ENCODE measurements around the gene TRAPPC3. TPM values are rescaled to one million over a fixed set of nuclear protein-coding genes. Genes with fewer than 3 reads are reported as not detected.
A peak's percentile ranks its signal among the peaks of the same experiment; 100 is the strongest.

TRAPPC3 gene
- polyA plus RNA-seq, 3 donors from 2014 or later: 113 to 219 (median 129) TPM

DNA sequence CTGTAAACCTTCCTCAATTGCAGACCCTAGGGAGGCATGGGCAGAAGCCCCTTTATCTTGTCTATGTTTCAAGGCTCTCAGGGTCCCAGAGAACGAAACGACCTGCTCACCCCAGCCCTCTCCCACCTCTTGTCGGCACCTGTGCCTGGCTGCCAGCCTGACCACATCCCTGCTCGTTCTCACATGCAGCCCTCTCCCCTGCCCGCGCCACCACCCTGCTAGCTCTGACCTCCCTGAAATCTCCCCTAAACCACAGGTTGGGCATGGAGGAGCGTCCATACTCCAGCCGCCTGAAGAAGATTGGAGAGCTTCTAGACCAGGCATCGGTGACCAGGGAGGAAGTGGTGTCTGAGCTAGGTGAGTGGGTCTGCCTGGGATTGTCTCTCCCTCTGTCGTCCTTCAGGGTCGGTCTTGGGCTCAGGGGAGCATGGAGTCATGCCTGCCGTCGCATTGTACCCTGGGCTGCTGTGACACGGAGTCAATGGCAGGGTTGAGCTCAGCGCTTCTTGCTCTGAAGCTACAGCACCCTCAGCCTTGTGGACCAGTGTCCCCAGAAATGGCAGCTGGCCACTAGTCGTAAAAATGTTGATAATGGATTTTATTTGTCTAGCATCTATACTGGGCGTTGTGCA is 57.0 kb downstream of the TRAPPC3 start:
- Mint-ChIP-seq H3K4me3 (no peak overlapping the region), H3K4me1 (peaks cover 12 to 14% of the 10 kb centered on the region in 2 donors), H3K27me3 (ENCODE audit: low read depth in 3 of 3) (peaks cover 2 to 13% (median 10%) of the 10 kb centered on the region in 3 donors)

DNA sequence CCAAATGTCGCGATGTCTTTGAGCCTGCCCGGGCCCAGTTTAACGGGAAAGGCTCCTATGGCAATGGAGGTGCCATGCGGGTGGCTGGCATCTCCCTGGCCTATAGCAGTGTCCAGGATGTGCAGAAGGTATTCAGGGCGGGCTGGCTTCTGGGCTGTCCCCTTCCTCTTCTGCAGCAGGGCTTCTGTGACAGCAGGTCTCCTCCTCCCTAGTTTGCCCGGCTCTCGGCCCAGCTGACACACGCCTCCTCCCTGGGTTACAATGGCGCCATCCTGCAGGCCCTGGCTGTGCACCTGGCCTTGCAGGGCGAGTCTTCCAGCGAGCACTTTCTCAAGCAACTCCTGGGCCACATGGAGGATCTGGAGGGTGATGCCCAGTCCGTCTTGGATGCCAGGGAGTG is 57.6 kb downstream of the TRAPPC3 start:
- Mint-ChIP-seq H3K9me3 (no peaks in the 10 kb centered on the region), H3K4me3 (no peak overlapping the region), H3K27me3 (ENCODE audit: low read depth in 3 of 3) (peaks cover 2 to 14% (median 10%) of the 10 kb centered on the region in 3 donors), H3K27ac (no peak overlapping the region), H3K36me3 (no peaks in the 10 kb centered on the region), H3K4me1 (peaks cover 12 to 16% of the 10 kb centered on the region in 2 donors)
- no peak for DNase-seq

More for the DNA sequence above, 57.0 kb downstream of the TRAPPC3 start:
- peak overlapping the region in 2 of 6 donors; percentile 40 to 45 for H3K27ac Mint-ChIP-seq
- H3K9me3 Mint-ChIP-seq: no peaks in the 10 kb centered on the region
- no peak for DNase-seq
- H3K36me3 Mint-ChIP-seq: no peaks in the 10 kb centered on the region

DNA sequence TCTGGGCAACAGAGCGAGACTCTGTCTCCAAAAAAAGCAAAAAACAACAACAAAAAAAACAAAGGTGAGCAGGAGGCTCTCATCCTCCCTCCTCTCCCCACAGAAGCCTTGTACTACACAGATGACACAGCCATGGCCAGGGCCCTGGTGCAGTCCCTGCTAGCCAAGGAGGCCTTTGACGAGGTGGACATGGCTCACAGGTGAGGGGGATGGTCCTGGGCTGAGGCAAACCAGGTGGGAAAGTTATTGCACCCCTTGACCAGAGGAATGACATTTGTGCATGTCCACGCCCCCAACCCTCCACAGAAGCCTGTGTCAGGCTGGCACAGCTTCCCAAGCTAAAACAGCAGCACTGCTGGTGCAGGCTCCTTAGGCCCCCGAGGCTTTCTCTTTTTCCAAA is 58.1 kb downstream of the TRAPPC3 start:
- Mint-ChIP-seq H3K27ac (no peak overlapping the region), H3K9me3 (no peaks in the 10 kb centered on the region), H3K4me3 (no peak overlapping the region), H3K36me3 (no peaks in the 10 kb centered on the region), H3K4me1 (peaks cover 12 to 18% of the 10 kb centered on the region in 2 donors), H3K27me3 (ENCODE audit: low read depth in 3 of 3) (peaks cover 2 to 14% (median 12%) of the 10 kb centered on the region in 3 donors)
- DNase-seq: no peak

- no peaks in the 10 kb centered on the region for H3K36me3 Mint-ChIP-seq
- DNase-seq: peak in 2 of 3 donors; percentile 12 to 16
- peaks cover 12 to 18% of the 10 kb centered on the region in 2 donors for H3K4me1 Mint-ChIP-seq
- peak overlapping the region; percentile 88 to 99 (median 93) for H3K4me3 Mint-ChIP-seq
- H3K27ac Mint-ChIP-seq: peak overlapping the region; percentile 79 to 96 (median 94)
- H3K27me3 Mint-ChIP-seq (ENCODE audit: low read depth in 3 of 3): peaks cover 12 to 16% (median 14%) of the 10 kb centered on the region in 3 donors
- H3K9me3 Mint-ChIP-seq: no peaks in the 10 kb centered on the region
Observed at GRCh38 chr1:36089393-36090121, 59.7 kb downstream of the TRAPPC3 start.

- H3K4me3 Mint-ChIP-seq: peak within 1 kb of the TSS; percentile 88 to 99 (median 93)
- no peaks in the 10 kb centered on the region for H3K9me3 Mint-ChIP-seq
- peak; percentile 88 to 91 (median 90) for DNase-seq
- H3K27ac Mint-ChIP-seq: peak within 1 kb of the TSS; percentile 79 to 96 (median 94)
- peaks cover 12 to 18% of the 10 kb centered on the region in 2 donors for H3K4me1 Mint-ChIP-seq
- H3K27me3 Mint-ChIP-seq (ENCODE audit: low read depth in 3 of 3): peaks cover 12 to 16% (median 14%) of the 10 kb centered on the region in 3 donors
- no peaks in the 10 kb centered on the region for H3K36me3 Mint-ChIP-seq
Observed at GRCh38 chr1:36088577-36089392, 60.5 kb downstream of the TRAPPC3 start, which contains the start of gene ADPRS. TSS of gene ADPRS (plus strand) at chr1:36088892. CDS start at chr1:36088905, 13 bp downstream.

- H3K27ac Mint-ChIP-seq: peak overlapping the region in 4 of 6 donors; percentile 30 to 94 (median 60)
- H3K4me1 Mint-ChIP-seq: peaks cover 12 to 18% of the 10 kb centered on the region in 2 donors
- no peak for DNase-seq
- no peaks in the 10 kb centered on the region for H3K36me3 Mint-ChIP-seq
- H3K9me3 Mint-ChIP-seq: no peaks in the 10 kb centered on the region
- H3K4me3 Mint-ChIP-seq: peak overlapping the region; percentile 29 to 99 (median 93)
- H3K27me3 Mint-ChIP-seq (ENCODE audit: low read depth in 3 of 3): peaks cover 12 to 18% (median 14%) of the 10 kb centered on the region in 3 donors
Observed at GRCh38 chr1:36088265-36088576, 61.1 kb downstream of the TRAPPC3 start.

DNA sequence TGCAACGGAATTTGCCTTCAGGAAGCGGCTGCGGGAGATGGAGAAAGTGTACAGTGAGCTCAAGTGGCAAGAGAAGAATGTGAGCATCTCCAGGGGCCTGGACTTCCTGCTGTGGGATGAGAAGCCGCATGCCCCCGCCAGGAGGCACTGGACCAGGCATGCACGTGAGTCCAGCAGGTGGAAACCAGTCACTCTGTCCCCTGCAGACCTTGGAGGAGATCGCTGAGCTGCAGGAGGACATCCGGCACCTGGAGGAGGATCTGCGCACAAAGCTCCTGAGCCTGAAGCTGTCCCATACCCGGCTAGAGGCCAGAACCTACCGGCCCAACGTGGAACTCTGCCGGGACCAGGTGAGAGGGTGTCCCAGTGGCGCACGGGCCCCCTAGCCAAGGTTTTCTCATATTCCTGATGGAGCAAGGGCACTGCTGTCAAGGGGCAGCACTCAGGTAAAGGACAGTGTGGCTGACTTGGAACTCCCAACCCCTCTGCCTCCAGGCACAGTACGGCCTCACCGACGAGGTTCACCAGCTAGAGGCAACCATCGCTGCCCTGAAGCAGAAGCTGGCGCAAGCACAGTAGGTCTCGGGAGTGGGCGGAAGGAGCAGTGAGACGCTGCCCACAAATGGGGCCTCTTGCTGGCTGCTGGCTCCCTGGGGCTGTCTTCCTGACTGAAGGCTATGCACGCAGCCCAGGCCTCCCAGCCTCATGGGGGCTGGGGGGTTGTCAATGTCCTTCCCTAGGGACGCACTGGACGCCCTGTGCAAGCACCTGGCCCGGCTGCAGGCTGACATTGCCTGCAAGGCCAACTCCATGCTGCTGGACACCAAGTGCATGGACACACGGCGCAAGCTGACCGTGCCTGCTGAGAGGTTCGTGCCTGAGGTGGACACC is 61.8 kb downstream of the TRAPPC3 start:
- peak overlapping the region; percentile 29 to 95 (median 90) for H3K4me3 Mint-ChIP-seq
- H3K27me3 Mint-ChIP-seq (ENCODE audit: low read depth in 3 of 3): peaks cover 12 to 18% (median 14%) of the 10 kb centered on the region in 3 donors
- peaks cover 12 to 18% of the 10 kb centered on the region in 2 donors for H3K4me1 Mint-ChIP-seq
- no peak overlapping the region for H3K27ac Mint-ChIP-seq
- no peak for DNase-seq
- H3K36me3 Mint-ChIP-seq: no peaks in the 10 kb centered on the region
- H3K9me3 Mint-ChIP-seq: no peaks in the 10 kb centered on the region

Other genes starting within 250 kb of the TRAPPC3 start
- 10 to 100 TPM in 1 of 3 donors, 1 to 10 TPM in 2; 6.9 to 12.8 (median 9.3) TPM for gene AGO3, start 218.4 kb downstream of the TRAPPC3 start, polyA plus RNA-seq
- not detected for gene TEKT2, start 65.4 kb downstream of the TRAPPC3 start, polyA plus RNA-seq
- 10 to 100 TPM; 15.7 to 28.4 (median 26.5) TPM for gene ADPRS, start 60.6 kb downstream of the TRAPPC3 start, polyA plus RNA-seq
- under 1 TPM in 1 of 3 donors, not detected in 2; 0.12 TPM for gene COL8A2, start 24.3 kb downstream of the TRAPPC3 start, polyA plus RNA-seq
- gene MAP7D1, start 6.7 kb upstream of the TRAPPC3 start, polyA plus RNA-seq: 10 to 100 TPM; 12.4 to 41.9 (median 17.9) TPM
- 100 to 1,000 TPM in 1 of 3 donors, 10 to 100 TPM in 2; 61.6 to 103 (median 70.7) TPM for gene THRAP3, start 75.0 kb upstream of the TRAPPC3 start, polyA plus RNA-seq
- under 1 TPM in 2 of 3 donors, not detected in 1; 0.26 to 0.96 TPM for gene SH3D21, start 156.9 kb upstream of the TRAPPC3 start, polyA plus RNA-seq
- 10 to 100 TPM in 2 of 3 donors, 1 to 10 TPM in 1; 8.8 to 29.2 (median 11.1) TPM for gene EVA1B, start 174.2 kb upstream of the TRAPPC3 start, polyA plus RNA-seq
- gene STK40, start 236.4 kb upstream of the TRAPPC3 start, polyA plus RNA-seq: 100 to 1,000 TPM in 1 of 3 donors, 10 to 100 TPM in 2; 43.3 to 101 (median 61.5) TPM
- 100 to 1,000 TPM; 156 to 181 (median 164) TPM for gene LSM10, start 248.4 kb upstream of the TRAPPC3 start, polyA plus RNA-seq

Measured in immature natural killer cell (primary cell).